OCI-LY1 (cell line): ENCODE measurements around the gene TNFRSF1B.
A peak's percentile ranks its signal among the peaks of the same experiment; 100 is the strongest.

Source experiments
- H2AFZ ChIP-seq: fragments of 200-600 bp; sonication (generic), shearing (Covaris generic); 2 replicates; pipeline ENCODE4 v1.6.0; 2014; ENCODE audit warnings: antibody characterized with exemption, mild to moderate bottlenecking, low read length
- H3F3A ChIP-seq: fragments of 200-600 bp; sonication (generic), shearing (Covaris generic); 2 replicates; pipeline ENCODE4 v1.6.0; 2014; ENCODE audit warnings: mild to moderate bottlenecking, antibody characterized with exemption, low read length, moderate library complexity; ENCODE audit not compliant: insufficient read depth
- H3K27ac ChIP-seq: fragments of 200-600 bp; sonication (generic); 2 replicates; pipeline ENCODE4 v1.5.1; 2014; ENCODE audit warnings: low read length, mixed run types, mild to moderate bottlenecking, low read depth; ENCODE audit not compliant: poor library complexity, severe bottlenecking
- H3K27me3 ChIP-seq: fragments of 200-600 bp; sonication (generic); 2 replicates; pipeline ENCODE4 v1.6.0; 2014; ENCODE audit warnings: antibody characterized with exemption, mild to moderate bottlenecking, low read length, moderate library complexity; ENCODE audit not compliant: insufficient read depth
- H3K36me3 ChIP-seq: fragments of 200-600 bp; sonication (generic); 2 replicates; pipeline ENCODE4 v1.6.1; 2014; ENCODE audit warnings: mild to moderate bottlenecking, antibody characterized with exemption, low read length, moderate library complexity, mixed read lengths; ENCODE audit not compliant: insufficient read depth
- H3K4me1 ChIP-seq: fragments of 200-600 bp; sonication (generic); 2 replicates; pipeline ENCODE4 v1.5.1; 2014; ENCODE audit warnings: mild to moderate bottlenecking, low read length, moderate library complexity; ENCODE audit not compliant: insufficient read depth, severe bottlenecking
- H3K4me2 ChIP-seq: fragments of 200-600 bp; sonication (generic), shearing (Covaris generic); 2 replicates; pipeline ENCODE4 v1.6.1; 2014; ENCODE audit warnings: low read length
- H3K4me3 ChIP-seq: fragments of 200-600 bp; sonication (generic); 2 replicates; pipeline ENCODE4 v1.5.1; 2014; ENCODE audit warnings: low read length, low read depth, mild to moderate bottlenecking, mixed read lengths; ENCODE audit not compliant: poor library complexity, severe bottlenecking
- H3K79me2 ChIP-seq: fragments of 200-600 bp; shearing (Covaris generic); 2 replicates; pipeline ENCODE4 v1.6.1; 2016; ENCODE audit warnings: mixed run types, low read length, mixed read lengths; ENCODE audit not compliant: insufficient read depth
- H3K9ac ChIP-seq: fragments of 200-600 bp; sonication (generic), shearing (Covaris generic); 2 replicates; pipeline ENCODE4 v1.6.1; 2014; ENCODE audit warnings: mild to moderate bottlenecking, low read length, mixed read lengths
- H3K9me2 ChIP-seq: fragments of 200-600 bp; sonication (generic), shearing (Covaris generic); 2 replicates; pipeline ENCODE4 v1.6.1; 2014; ENCODE audit warnings: low read depth, mild to moderate bottlenecking, low read length, mixed read lengths
- H3K9me3 ChIP-seq: fragments of 200-600 bp; shearing (Covaris generic); 2 replicates; pipeline ENCODE4 v1.6.1; 2014; ENCODE audit warnings: low read length, mixed read lengths
- H4K20me1 ChIP-seq: fragments of 200-600 bp; sonication (generic), shearing (Covaris generic); 2 replicates; pipeline ENCODE4 v1.6.0; 2016; ENCODE audit warnings: mild to moderate bottlenecking, low read length; ENCODE audit not compliant: insufficient read depth
- EZH2 ChIP-seq: fragments of 200-600 bp; sonication (generic), shearing (Covaris generic); IDR thresholded peaks from 2 replicates; pipeline ENCODE4 v1.8.0; 2017; ENCODE audit warnings: borderline replicate concordance, mixed run types, mild to moderate bottlenecking, antibody characterized with exemption, low read length, moderate library complexity, mixed read lengths
- TF ChIP-seq, protein P1 (sequence below): fragments of 200-600 bp; sonication (generic), shearing (Covaris generic); IDR thresholded peaks from 2 replicates; pipeline ENCODE4 v1.5.1; 2017; ENCODE audit warnings: mild to moderate bottlenecking, antibody characterized with exemption, low read length, moderate library complexity, mixed read lengths

Gene TNFRSF1B

DNA sequence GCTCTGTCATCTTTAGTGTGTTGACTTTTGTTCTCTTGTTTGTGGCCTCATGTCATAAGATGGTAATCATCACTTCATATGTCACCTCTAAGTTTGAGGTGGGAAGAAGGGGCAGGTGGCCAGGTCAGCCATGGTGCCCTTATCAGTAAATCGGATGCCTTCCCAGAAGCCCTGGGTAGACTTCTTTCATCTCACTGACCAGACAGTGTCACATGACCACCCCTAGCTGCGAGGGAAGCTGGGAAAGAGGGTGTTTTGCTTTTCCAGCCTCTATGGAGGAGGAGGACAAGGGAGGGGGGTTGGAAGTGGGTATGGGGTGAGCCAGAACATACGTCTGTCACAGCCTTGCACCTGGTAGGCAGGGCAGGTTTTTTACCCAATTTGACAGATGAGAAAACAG is 28.6 kb downstream of the TNFRSF1B start:
- Histone ChIP-seq H3K9me3 (no peaks in the 10 kb centered on the region), H3K4me2 (no peak overlapping the region), H3F3A (no peaks in the 10 kb centered on the region), H3K36me3 (no peaks in the 10 kb centered on the region), H2AFZ (no peak overlapping the region), H3K9ac (no peak overlapping the region), H3K79me2 (no peaks in the 10 kb centered on the region), H3K4me1 (no peaks in the 10 kb centered on the region), H4K20me1 (no peaks in the 10 kb centered on the region), H3K27ac (no peak overlapping the region), H3K4me3 (no peak overlapping the region), H3K9me2 (no peaks in the 10 kb centered on the region), H3K27me3 (no peaks in the 10 kb centered on the region)
- TF ChIP-seq EZH2, result no peak
- TF ChIP-seq, protein P1, sequence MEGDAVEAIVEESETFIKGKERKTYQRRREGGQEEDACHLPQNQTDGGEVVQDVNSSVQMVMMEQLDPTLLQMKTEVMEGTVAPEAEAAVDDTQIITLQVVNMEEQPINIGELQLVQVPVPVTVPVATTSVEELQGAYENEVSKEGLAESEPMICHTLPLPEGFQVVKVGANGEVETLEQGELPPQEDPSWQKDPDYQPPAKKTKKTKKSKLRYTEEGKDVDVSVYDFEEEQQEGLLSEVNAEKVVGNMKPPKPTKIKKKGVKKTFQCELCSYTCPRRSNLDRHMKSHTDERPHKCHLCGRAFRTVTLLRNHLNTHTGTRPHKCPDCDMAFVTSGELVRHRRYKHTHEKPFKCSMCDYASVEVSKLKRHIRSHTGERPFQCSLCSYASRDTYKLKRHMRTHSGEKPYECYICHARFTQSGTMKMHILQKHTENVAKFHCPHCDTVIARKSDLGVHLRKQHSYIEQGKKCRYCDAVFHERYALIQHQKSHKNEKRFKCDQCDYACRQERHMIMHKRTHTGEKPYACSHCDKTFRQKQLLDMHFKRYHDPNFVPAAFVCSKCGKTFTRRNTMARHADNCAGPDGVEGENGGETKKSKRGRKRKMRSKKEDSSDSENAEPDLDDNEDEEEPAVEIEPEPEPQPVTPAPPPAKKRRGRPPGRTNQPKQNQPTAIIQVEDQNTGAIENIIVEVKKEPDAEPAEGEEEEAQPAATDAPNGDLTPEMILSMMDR, result no peak

DNA sequence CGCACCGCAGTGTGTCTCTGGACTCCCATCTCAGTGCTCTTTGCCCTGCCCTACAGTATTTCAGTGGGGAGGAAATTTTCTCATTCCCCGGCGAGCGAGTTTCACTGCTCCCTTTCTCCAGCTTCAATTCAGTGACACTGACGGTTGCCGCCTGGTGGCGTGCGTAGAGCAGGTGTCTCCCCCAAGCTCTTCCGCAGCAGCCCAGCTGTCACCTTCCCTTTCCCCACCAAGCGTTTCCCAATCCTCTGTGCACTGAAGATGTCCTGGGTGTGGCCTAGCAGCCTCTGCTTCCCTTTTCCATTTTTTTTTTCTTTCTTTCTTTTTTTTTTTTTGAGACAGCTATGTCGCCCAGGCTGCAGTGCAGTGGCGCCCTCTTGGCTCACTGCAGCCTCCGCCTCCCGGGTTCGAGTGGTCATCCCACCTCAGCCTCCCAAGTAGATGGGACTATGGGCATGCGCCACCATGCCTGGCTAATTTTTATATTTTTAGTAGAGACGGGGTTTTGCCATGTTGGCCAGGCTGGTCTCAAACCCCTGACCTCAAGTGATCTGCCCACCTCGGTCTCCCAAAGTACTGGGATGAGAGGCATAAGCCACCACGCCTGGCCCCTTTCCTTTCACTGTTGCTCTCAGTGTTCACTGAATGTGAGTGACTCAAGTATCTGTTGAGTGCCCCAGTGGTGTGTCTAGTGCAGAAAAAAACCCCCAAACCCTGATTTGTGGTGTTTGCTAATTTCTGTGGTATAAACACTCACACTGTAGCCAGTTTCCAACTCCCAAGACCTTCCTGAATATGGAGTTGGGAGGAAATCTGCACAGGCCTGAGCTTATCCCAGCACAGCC is 30.1 kb downstream of the TNFRSF1B start:
- H3K4me3 ChIP-seq, result no peak overlapping the region
- no peaks in the 10 kb centered on the region for H4K20me1 ChIP-seq
- H2AFZ ChIP-seq, result no peak overlapping the region
- no peaks in the 10 kb centered on the region for H3K4me1 ChIP-seq
- H3K79me2 ChIP-seq, result no peaks in the 10 kb centered on the region
- no peaks in the 10 kb centered on the region for H3F3A ChIP-seq
- no peaks in the 10 kb centered on the region for H3K36me3 ChIP-seq
- TF ChIP-seq, protein P1, result peak; percentile 68
- TF ChIP-seq EZH2, result no peak
- no peak overlapping the region for H3K9ac ChIP-seq
- no peaks in the 10 kb centered on the region for H3K9me2 ChIP-seq
- H3K9me3 ChIP-seq, result no peaks in the 10 kb centered on the region
- H3K27ac ChIP-seq, result no peak overlapping the region
- no peak overlapping the region for H3K4me2 ChIP-seq
- H3K27me3 ChIP-seq, result no peaks in the 10 kb centered on the region

DNA sequence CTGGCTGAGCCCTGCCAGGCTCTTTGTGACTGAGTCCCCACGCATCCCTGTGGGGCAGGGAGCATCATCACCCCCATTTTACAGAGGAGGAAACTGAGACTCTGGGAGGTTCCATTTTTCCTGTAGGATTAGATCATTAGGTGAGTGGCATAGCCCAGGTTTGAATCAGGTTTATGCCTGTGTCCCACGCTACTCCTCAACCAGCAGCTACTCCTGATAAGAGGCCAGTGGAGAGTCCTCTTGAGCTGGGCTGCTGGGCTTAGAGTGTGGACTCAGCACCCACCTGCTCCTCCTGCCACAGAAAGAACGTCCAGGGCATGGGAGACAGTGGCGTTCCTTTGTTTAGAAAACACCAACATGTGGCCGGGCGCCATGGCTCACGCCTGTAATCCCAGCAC is 30.7 kb downstream of the TNFRSF1B start:
- H3K36me3 ChIP-seq, result no peaks in the 10 kb centered on the region
- no peaks in the 10 kb centered on the region for H3K9me3 ChIP-seq
- no peak overlapping the region for H3K27ac ChIP-seq

More for the DNA sequence above, 30.7 kb downstream of the TNFRSF1B start:
- Histone ChIP-seq H3F3A (no peaks in the 10 kb centered on the region), H3K27me3 (no peaks in the 10 kb centered on the region), H3K4me3 (no peak overlapping the region), H2AFZ (no peak overlapping the region), H3K4me2 (no peak overlapping the region), H3K9me2 (no peaks in the 10 kb centered on the region), H3K4me1 (no peaks in the 10 kb centered on the region), H3K79me2 (no peaks in the 10 kb centered on the region), H3K9ac (no peak overlapping the region), H4K20me1 (no peaks in the 10 kb centered on the region)
- TF ChIP-seq, protein P1, result no peak
- no peak for TF ChIP-seq EZH2
